LNCAP (cell line): ENCODE data around the gene NFKBIZ.

ENCODE experiments used
- CTCF ChIP-seq: fragments of 450-650 bp; IDR thresholded peaks from 2 replicates; pipeline ENCODE4 v1.5.1; 2017; ENCODE audit warnings: mild to moderate bottlenecking

Gene NFKBIZ

GRCh38 chr3:101828276-101828675 lies 21.0 kb upstream of the NFKBIZ start:
- TF ChIP-seq CTCF: no peak

- TF ChIP-seq CTCF: no peak
Observed at GRCh38 chr3:101828691-101829436, 20.4 kb upstream of the NFKBIZ start.

GRCh38 chr3:101829437-101829830 lies 19.9 kb upstream of the NFKBIZ start:
- TF ChIP-seq CTCF: no peak

GRCh38 chr3:101829874-101830273 lies 19.4 kb upstream of the NFKBIZ start:
- no peak for TF ChIP-seq CTCF

GRCh38 chr3:101833446-101833974 lies 15.8 kb upstream of the NFKBIZ start:
- TF ChIP-seq CTCF: no peak

DNA sequence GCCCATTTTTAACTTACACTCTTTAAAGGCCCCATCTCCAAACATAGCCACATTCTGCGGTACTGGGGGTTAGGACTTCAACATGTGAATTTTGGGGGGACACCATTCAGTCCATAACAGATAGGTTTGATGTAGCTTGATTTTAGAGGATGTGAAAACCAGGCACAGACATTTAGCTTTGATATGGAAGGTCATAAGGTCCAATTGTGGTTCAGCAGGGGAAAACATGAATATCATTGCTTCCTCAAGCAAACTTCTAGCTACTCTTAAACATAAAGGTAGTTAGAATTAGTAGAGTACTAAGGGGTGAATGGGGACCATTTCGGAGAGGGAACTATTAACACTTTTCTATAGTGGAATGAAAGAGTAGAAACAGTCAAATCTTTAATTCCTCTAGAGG lies 13.6 kb upstream of the NFKBIZ start:
- no peak for TF ChIP-seq CTCF

- TF ChIP-seq CTCF: no peak
Observed at GRCh38 chr3:101836160-101836559, 13.2 kb upstream of the NFKBIZ start.
